BE2C (cell line): ENCODE results near the gene PTPRM.

ENCODE experiments used
- DNase-seq: peaks from one replicate; pipeline ENCODE4 v3.0.0-alpha.2; 2020
- H3K27me3 ChIP-seq: fragments of 250-450 bp; sonication (Bioruptor Pico); 2 replicates; pipeline ENCODE4 v1.5.1; 2020; ENCODE audit warnings: mild to moderate bottlenecking
- H3K36me3 ChIP-seq: fragments of 250-450 bp; sonication (Bioruptor Pico); 2 replicates; pipeline ENCODE4 v1.5.1; 2020; ENCODE audit warnings: mild to moderate bottlenecking
- H3K4me1 ChIP-seq: fragments of 250-450 bp; sonication (Bioruptor Pico); 2 replicates; pipeline ENCODE4 v1.5.1; 2020
- H3K4me3 ChIP-seq: 2 replicates; pipeline ENCODE4 v1.5.1; 2011; ENCODE audit warnings: low read depth, low read length
- H3K9me3 ChIP-seq: fragments of 250-450 bp; sonication (Bioruptor Pico); 2 replicates; pipeline ENCODE4 v1.5.1; 2020
- TF ChIP-seq, protein P1 (sequence below): IDR thresholded peaks from 2 replicates; pipeline ENCODE4 v1.5.1; 2012; ENCODE audit warnings: mild to moderate bottlenecking, low read depth, low read length

The PTPRM gene

GRCh38 chr18:8301427-8302172 lies 734.5 kb downstream of the PTPRM start:
- no peak overlapping the region for H3K4me3 ChIP-seq
- no peaks in the 10 kb centered on the region for H3K4me1 ChIP-seq
- no peak for DNase-seq
- H3K36me3 ChIP-seq = no peaks in the 10 kb centered on the region
- H3K27me3 ChIP-seq = no peaks in the 10 kb centered on the region
- TF ChIP-seq, protein P1, sequence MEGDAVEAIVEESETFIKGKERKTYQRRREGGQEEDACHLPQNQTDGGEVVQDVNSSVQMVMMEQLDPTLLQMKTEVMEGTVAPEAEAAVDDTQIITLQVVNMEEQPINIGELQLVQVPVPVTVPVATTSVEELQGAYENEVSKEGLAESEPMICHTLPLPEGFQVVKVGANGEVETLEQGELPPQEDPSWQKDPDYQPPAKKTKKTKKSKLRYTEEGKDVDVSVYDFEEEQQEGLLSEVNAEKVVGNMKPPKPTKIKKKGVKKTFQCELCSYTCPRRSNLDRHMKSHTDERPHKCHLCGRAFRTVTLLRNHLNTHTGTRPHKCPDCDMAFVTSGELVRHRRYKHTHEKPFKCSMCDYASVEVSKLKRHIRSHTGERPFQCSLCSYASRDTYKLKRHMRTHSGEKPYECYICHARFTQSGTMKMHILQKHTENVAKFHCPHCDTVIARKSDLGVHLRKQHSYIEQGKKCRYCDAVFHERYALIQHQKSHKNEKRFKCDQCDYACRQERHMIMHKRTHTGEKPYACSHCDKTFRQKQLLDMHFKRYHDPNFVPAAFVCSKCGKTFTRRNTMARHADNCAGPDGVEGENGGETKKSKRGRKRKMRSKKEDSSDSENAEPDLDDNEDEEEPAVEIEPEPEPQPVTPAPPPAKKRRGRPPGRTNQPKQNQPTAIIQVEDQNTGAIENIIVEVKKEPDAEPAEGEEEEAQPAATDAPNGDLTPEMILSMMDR = no peak
- H3K9me3 ChIP-seq = no peaks in the 10 kb centered on the region

- TF ChIP-seq, protein P1 = no peak
- Histone ChIP-seq H3K36me3 (no peaks in the 10 kb centered on the region), H3K9me3 (no peaks in the 10 kb centered on the region), H3K4me1 (no peaks in the 10 kb centered on the region), H3K4me3 (no peak overlapping the region), H3K27me3 (no peaks in the 10 kb centered on the region)
- no peak for DNase-seq
These were observed 736.1 kb downstream of the PTPRM start for GRCh38 chr18:8303151-8303755.

GRCh38 chr18:8307960-8308359 lies 740.8 kb downstream of the PTPRM start:
- no peaks in the 10 kb centered on the region for H3K4me1 ChIP-seq
- H3K9me3 ChIP-seq = no peaks in the 10 kb centered on the region
- DNase-seq = no peak
- H3K4me3 ChIP-seq = no peak overlapping the region
- no peaks in the 10 kb centered on the region for H3K27me3 ChIP-seq
- TF ChIP-seq, protein P1 = no peak
- no peaks in the 10 kb centered on the region for H3K36me3 ChIP-seq

GRCh38 chr18:8313043-8313442 lies 745.9 kb downstream of the PTPRM start:
- Histone ChIP-seq H3K27me3 (no peaks in the 10 kb centered on the region), H3K4me1 (no peaks in the 10 kb centered on the region), H3K9me3 (no peaks in the 10 kb centered on the region), H3K36me3 (no peaks in the 10 kb centered on the region), H3K4me3 (no peak overlapping the region)
- DNase-seq = no peak
- TF ChIP-seq, protein P1 = no peak

GRCh38 chr18:8314124-8314523 lies 747.0 kb downstream of the PTPRM start:
- no peaks in the 10 kb centered on the region for H3K27me3 ChIP-seq
- H3K4me1 ChIP-seq = no peaks in the 10 kb centered on the region
- TF ChIP-seq, protein P1 = no peak
- H3K4me3 ChIP-seq = no peak overlapping the region
- no peak for DNase-seq
- no peaks in the 10 kb centered on the region for H3K36me3 ChIP-seq
- H3K9me3 ChIP-seq = no peaks in the 10 kb centered on the region

GRCh38 chr18:8319798-8320489 lies 752.8 kb downstream of the PTPRM start:
- no peak for DNase-seq
- Histone ChIP-seq H3K27me3 (no peaks in the 10 kb centered on the region), H3K4me3 (no peak overlapping the region), H3K9me3 (no peaks in the 10 kb centered on the region), H3K4me1 (no peaks in the 10 kb centered on the region), H3K36me3 (no peaks in the 10 kb centered on the region)
- TF ChIP-seq, protein P1 = no peak
